ENCODE results near the gene THEM5.

DNA sequence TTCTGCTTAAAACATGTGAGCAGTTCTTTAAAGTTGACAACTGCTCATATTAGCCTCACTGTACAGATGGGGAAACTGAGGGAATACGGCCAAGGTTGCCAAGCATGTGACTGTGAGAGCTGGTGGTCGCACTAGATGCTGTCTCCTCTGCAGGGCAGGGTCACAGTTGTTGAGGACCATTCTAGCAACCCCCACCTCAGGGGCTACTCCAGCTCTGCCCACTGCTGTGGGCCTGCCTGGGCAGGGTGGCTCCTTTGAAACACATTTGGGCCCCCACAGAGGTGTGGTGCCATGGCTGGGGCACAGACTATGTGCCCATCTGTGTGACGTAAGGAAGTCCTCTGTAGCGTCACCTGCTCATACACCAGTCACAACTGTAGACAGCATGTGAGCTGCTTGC lies 779 bp downstream of the THEM5 start:
- TF ChIP-seq POLR2A (IDR thresholded peaks at IDR 0.05) (no peak), POLR2AphosphoS5 (IDR thresholded peaks at IDR 0.05) (no peak)
- TF ChIP-seq, protein P1, sequence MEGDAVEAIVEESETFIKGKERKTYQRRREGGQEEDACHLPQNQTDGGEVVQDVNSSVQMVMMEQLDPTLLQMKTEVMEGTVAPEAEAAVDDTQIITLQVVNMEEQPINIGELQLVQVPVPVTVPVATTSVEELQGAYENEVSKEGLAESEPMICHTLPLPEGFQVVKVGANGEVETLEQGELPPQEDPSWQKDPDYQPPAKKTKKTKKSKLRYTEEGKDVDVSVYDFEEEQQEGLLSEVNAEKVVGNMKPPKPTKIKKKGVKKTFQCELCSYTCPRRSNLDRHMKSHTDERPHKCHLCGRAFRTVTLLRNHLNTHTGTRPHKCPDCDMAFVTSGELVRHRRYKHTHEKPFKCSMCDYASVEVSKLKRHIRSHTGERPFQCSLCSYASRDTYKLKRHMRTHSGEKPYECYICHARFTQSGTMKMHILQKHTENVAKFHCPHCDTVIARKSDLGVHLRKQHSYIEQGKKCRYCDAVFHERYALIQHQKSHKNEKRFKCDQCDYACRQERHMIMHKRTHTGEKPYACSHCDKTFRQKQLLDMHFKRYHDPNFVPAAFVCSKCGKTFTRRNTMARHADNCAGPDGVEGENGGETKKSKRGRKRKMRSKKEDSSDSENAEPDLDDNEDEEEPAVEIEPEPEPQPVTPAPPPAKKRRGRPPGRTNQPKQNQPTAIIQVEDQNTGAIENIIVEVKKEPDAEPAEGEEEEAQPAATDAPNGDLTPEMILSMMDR (IDR thresholded peaks at IDR 0.05), result no peak

Data from breast epithelium (tissue), 3 donors.